LNCAP (cell line): Measurements from ENCODE around the gene MFSD11.

Experiments
- CTCF ChIP-seq: fragments of 450-650 bp; IDR thresholded peaks from 2 replicates; pipeline ENCODE4 v1.5.1; 2017; ENCODE audit warnings: mild to moderate bottlenecking

Gene MFSD11

GRCh38 chr17:76714336-76714735 is 23.6 kb upstream of the MFSD11 start:
- TF ChIP-seq CTCF = no peak

- peak; percentile 87 for TF ChIP-seq CTCF
Observed at GRCh38 chr17:76714822-76715495, 23.0 kb upstream of the MFSD11 start.

- no peak for TF ChIP-seq CTCF
Observed at GRCh38 chr17:76715496-76715830, 22.5 kb upstream of the MFSD11 start.

- no peak for TF ChIP-seq CTCF
Observed at GRCh38 chr17:76716146-76716838, 21.6 kb upstream of the MFSD11 start.

GRCh38 chr17:76716839-76717215 is 21.1 kb upstream of the MFSD11 start:
- TF ChIP-seq CTCF = no peak

GRCh38 chr17:76718516-76718915 is 19.4 kb upstream of the MFSD11 start:
- no peak for TF ChIP-seq CTCF

- no peak for TF ChIP-seq CTCF
Observed at GRCh38 chr17:76720211-76720610, 17.7 kb upstream of the MFSD11 start.
